ENCODE measurements around the gene SSTR3.

Gene SSTR3

DNA sequence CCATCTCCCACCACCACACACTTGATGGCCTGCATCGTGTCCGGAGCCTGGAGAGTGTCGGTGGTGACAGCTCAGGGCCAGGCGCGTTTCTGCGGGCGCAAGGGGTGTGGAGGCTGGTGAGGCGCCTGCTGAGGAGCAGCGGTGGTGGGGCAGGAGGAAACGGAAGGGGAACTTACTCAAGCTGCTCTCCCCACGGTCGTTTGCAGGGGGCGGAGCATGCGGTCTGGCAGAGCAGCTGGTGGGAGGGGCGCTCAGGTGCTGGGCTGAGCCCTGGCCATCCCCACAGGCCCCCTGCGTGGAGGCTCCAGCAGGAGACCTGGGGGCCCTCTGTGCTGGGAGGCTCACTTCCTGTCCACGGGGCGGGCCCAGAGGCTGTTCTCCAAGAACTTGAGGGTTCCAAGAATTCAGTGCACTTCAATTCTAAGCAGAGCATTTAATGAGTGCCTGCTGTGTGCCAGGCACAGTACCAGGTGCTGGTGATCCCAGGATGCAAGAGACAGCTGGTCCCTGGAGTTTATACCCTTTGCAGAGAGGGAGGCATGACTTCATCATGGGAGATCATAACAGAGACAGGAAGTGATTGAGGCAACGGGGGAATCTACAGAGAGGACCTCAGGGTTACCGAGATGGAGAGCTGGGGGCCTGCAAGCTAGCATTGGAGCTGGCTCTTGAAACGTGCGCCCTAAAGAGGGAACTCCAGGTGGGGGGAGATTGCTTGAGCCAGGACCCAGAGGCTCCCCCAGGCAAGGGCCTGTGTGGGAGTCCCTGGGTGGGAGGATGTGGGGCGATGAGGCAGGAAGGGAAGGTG, 32.0 kb upstream of the SSTR3 start, which contains the start of gene RAC2:
RAC2 (minus strand) TSS at position 156 of the 808 bp plus-strand sequence; CDS start at position 35, 121 bp downstream.
- intact Hi-C loops (cut with DNase I; ENCODE audit: low total_unique reads) = no loop called here
- Histone ChIP-seq H3K27me3 (peaks cover 0 to 70% of the 10 kb centered on the region in 2 donors), H3K4me3 (peak within 1 kb of the TSS; percentile 27 to 31), H3K9me3 (no peaks in the 10 kb centered on the region), H3K27ac (no peak within 1 kb of the TSS), H3K4me1 (no peaks in the 10 kb centered on the region), H3K36me3 (no peaks in the 10 kb centered on the region)
- DNase-seq = peak; percentile 56 to 79
- TF ChIP-seq, protein P1, sequence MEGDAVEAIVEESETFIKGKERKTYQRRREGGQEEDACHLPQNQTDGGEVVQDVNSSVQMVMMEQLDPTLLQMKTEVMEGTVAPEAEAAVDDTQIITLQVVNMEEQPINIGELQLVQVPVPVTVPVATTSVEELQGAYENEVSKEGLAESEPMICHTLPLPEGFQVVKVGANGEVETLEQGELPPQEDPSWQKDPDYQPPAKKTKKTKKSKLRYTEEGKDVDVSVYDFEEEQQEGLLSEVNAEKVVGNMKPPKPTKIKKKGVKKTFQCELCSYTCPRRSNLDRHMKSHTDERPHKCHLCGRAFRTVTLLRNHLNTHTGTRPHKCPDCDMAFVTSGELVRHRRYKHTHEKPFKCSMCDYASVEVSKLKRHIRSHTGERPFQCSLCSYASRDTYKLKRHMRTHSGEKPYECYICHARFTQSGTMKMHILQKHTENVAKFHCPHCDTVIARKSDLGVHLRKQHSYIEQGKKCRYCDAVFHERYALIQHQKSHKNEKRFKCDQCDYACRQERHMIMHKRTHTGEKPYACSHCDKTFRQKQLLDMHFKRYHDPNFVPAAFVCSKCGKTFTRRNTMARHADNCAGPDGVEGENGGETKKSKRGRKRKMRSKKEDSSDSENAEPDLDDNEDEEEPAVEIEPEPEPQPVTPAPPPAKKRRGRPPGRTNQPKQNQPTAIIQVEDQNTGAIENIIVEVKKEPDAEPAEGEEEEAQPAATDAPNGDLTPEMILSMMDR (IDR thresholded peaks at IDR 0.05) = no peak

DNA sequence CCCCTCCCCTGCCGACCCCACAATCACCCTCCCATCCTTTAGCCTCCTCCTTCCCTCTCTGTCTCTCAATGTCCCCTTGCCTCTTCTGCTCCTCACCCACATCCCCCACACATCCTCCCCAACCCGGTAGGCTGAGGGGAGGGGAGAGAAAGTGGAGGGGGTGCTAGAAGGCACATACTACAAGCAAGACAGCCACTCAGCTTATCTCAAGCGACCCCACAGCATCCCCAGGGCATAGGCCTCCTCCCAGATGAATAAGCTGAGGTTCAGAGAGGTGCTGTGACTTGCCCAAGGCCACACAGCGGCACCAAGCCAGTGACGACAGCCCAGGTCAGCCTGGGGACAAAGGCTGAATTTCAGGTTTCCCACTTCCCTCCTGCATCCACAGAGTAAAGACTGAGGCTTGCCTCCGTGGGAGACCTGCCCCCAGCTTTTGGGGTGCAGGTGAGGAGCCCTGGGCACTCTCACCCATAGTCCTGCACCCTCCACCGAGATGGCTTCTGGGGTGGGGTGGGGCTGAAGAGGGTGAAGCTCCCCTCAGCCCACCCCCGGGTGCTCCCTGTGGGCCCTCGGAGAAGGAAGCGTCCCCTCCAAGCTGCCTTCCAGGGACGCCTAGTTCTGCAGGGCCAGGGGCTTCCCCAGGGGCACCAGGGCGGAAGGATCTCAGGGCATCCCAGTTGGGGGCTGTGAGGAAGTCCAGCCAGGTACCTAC, 31.3 kb upstream of the SSTR3 start:
- intact Hi-C loops (cut with DNase I; ENCODE audit: low total_unique reads) = no loop called here
- TF ChIP-seq, protein P1 (IDR thresholded peaks at IDR 0.05) = no peak
- peak overlapping the region; percentile 27 to 31 for H3K4me3 ChIP-seq
- no peak overlapping the region for H3K27ac ChIP-seq
- no peaks in the 10 kb centered on the region for H3K36me3 ChIP-seq
- no peak for DNase-seq
- no peaks in the 10 kb centered on the region for H3K9me3 ChIP-seq
- H3K4me1 ChIP-seq = no peaks in the 10 kb centered on the region
- H3K27me3 ChIP-seq = peaks cover 0 to 70% of the 10 kb centered on the region in 2 donors

DNA sequence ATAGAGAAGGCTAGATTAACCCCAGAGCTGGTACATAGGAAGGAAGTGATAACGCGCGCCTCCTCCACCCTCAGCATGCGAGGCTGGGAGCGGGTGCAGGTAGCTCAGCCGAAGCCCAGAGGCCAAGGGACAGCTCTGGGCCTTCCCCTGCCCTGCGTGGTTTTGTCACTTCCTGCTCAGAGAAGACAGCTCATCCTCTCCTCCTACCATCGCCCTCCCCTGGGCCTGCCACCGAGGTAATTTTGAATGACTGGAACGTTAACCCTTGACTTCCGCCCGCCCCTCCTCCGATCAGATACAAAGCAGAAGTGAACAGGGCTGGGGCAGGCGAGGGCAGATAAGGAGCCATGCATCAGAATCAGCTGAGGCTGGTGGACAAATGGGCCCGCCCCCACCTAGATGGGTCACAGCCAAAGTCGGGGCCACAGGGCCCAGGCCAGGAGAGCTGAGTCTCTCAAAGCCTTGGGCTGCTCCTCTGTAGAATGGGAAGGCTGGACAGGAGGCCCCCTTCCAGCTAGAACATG, 30.2 kb upstream of the SSTR3 start:
- H3K27me3 ChIP-seq = peaks cover 0 to 78% of the 10 kb centered on the region in 2 donors
- no peak overlapping the region for H3K27ac ChIP-seq
- peak in 1 of 2 donors; percentile 54 for DNase-seq
- H3K4me1 ChIP-seq = no peaks in the 10 kb centered on the region
- H3K9me3 ChIP-seq = no peaks in the 10 kb centered on the region
- H3K4me3 ChIP-seq = no peak overlapping the region
- H3K36me3 ChIP-seq = no peaks in the 10 kb centered on the region
- TF ChIP-seq, protein P1 (IDR thresholded peaks at IDR 0.05) = no peak
- intact Hi-C loops (cut with DNase I; ENCODE audit: low total_unique reads) = no loop called here

DNA sequence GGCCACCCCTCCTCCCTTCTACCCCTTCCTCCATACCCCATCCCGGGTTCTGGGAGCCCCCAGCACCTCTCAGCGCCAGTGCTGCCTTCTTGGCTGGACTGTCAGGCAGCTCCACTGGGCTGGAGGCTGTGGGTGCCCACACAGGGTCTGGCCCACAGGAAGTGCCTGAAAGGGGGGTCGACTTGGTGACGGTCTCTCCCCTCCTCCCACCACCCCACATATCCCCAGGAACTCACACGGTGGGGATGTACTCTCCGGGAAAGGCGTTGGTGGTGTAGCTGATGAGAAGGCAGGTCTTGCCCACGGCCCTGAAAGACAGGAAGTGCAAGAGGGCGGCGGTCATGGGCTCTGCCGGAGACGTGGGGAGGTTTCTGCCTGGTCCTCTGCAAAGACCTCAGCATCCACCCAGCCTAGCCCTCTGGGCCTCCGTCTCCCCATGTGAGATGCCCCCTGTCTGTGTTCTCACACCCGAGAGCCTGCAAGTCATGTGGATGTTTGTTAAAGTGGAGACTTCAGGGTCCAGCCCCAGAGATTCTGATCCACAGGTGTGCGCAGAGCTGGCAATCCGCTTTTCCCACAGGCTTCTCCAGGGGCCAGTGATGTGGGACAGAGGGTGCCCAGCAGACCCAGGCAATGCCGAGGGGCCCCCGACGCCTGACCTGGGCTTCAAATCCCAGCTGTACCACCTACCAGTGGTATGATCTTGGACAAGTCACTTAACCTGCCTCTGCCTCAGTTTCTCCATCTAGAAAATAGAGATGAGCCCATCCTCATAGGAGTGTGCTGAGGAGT, 29.3 kb upstream of the SSTR3 start:
- Histone ChIP-seq H3K27me3 (peaks cover 0 to 85% of the 10 kb centered on the region in 2 donors), H3K9me3 (no peaks in the 10 kb centered on the region), H3K27ac (no peak overlapping the region), H3K4me3 (no peak overlapping the region), H3K4me1 (no peaks in the 10 kb centered on the region), H3K36me3 (no peaks in the 10 kb centered on the region)
- no peak for DNase-seq
- intact Hi-C loops (cut with DNase I; ENCODE audit: low total_unique reads) = no loop called here
- TF ChIP-seq, protein P1 (IDR thresholded peaks at IDR 0.05) = no peak

DNA sequence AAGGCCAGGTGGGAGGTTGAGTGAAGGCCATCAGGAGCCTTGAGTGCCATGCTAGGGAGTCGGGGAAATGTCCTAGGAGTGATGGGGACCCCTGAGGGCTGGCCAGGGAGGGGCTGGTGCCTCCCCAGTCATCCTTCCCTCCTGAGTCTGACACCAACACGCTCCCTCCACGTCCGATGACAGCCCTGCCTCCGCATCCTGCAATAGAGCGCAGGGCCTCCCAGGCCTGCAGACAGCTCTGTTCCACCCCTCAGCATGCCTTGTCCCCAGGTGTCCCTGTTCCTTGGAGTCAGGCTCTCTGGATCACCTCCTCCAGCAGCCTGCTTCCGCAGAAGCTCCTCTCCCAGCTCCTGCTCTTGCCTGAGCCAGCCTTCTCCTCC, 28.7 kb upstream of the SSTR3 start:
- H3K4me1 ChIP-seq = no peaks in the 10 kb centered on the region
- no peak overlapping the region for H3K27ac ChIP-seq
- H3K27me3 ChIP-seq = peaks cover 0 to 90% of the 10 kb centered on the region in 2 donors
- no peak overlapping the region for H3K4me3 ChIP-seq
- intact Hi-C loops (cut with DNase I; ENCODE audit: low total_unique reads) = no loop called here
- peak in 1 of 2 donors; percentile 51 for DNase-seq
- TF ChIP-seq, protein P1 (IDR thresholded peaks at IDR 0.05) = no peak
- no peaks in the 10 kb centered on the region for H3K9me3 ChIP-seq
- H3K36me3 ChIP-seq = no peaks in the 10 kb centered on the region

Data from tibial artery (tissue), 4 donors.